ENCODE data around the gene ARID2.

GRCh38 chr12:45727980-45728629 lies 1.4 kb upstream of the ARID2 start:
- TF ChIP-seq, protein P1, sequence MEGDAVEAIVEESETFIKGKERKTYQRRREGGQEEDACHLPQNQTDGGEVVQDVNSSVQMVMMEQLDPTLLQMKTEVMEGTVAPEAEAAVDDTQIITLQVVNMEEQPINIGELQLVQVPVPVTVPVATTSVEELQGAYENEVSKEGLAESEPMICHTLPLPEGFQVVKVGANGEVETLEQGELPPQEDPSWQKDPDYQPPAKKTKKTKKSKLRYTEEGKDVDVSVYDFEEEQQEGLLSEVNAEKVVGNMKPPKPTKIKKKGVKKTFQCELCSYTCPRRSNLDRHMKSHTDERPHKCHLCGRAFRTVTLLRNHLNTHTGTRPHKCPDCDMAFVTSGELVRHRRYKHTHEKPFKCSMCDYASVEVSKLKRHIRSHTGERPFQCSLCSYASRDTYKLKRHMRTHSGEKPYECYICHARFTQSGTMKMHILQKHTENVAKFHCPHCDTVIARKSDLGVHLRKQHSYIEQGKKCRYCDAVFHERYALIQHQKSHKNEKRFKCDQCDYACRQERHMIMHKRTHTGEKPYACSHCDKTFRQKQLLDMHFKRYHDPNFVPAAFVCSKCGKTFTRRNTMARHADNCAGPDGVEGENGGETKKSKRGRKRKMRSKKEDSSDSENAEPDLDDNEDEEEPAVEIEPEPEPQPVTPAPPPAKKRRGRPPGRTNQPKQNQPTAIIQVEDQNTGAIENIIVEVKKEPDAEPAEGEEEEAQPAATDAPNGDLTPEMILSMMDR (conservative IDR thresholded peaks at IDR 0.05; ENCODE audit: low read length): no peak
- no peak for TF ChIP-seq EZH2phosphoT487 (IDR thresholded peaks at IDR 0.05; ENCODE audit: borderline replicate concordance, low read depth, low read length)

All from OCI-LY7 (cell line).